ENCODE results near the gene UBE2D1. TPM values are rescaled to one million over a fixed set of nuclear protein-coding genes. Genes with fewer than 3 reads are reported as not detected.

The UBE2D1 gene
- total and polyA plus RNA-seq, 2 of the 13 experiments (the other 11 are each of a cell fraction or from before 2014, with no cell fraction given), result 6.2 to 13.8 TPM

DNA sequence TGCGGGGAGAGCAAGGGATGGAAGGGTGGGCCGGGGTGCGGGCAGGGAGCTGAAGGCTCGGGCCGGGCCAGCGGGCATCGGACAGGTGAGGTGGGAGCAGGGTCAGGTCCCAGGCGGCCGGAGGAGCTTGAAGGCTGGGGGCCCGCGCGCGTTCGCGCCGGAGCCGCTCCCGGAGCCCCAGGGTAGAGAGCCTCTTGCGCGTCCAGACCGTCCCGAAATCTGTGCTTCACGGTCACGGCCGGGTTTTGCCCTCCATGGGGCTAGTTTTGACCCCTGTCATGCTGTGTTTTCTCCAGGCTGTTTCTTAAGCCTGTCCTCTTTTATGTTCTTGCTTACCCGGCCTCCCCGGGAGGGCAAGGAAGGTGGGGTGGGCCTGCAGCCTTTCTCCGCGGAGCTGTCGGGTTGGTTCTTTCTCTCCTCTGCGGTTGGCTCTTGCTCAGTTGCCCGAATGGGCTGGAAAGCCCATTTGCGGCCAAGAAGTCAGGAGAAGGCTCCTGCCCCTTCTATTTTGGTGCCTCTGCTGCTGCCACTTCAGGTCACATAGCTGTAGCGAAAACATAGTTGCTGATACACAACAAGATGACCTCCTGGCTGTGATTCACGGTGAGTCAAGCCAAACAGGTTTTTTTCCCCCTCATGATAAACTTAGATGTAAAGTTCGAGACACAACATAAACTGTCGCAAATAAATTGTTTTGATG lies 650 bp downstream of the UBE2D1 start (continued):
- TF ChIP-seq, protein P1, sequence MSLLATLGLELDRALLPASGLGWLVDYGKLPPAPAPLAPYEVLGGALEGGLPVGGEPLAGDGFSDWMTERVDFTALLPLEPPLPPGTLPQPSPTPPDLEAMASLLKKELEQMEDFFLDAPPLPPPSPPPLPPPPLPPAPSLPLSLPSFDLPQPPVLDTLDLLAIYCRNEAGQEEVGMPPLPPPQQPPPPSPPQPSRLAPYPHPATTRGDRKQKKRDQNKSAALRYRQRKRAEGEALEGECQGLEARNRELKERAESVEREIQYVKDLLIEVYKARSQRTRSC (CRISPR knock-in tag; IDR thresholded peaks at IDR 0.05; ENCODE audit: low read depth), result no peak
- TF ChIP-seq EED (CRISPR knock-in tag; IDR thresholded peaks at IDR 0.05), result 0 out of 2 replicates have a peak, but pooled peaks have one; percentile 27
- TF ChIP-seq MLLT10 (CRISPR knock-in tag; IDR thresholded peaks at IDR 0.05), result no peak
- no peak for TF ChIP-seq KDM1A (CRISPR knock-in tag; IDR thresholded peaks at IDR 0.05)
- peak; percentile 84; the same call in 1 of the 2 replicates for TF ChIP-seq NFATC3 (CRISPR knock-in tag; IDR thresholded peaks at IDR 0.05)
- TF ChIP-seq, protein P2, sequence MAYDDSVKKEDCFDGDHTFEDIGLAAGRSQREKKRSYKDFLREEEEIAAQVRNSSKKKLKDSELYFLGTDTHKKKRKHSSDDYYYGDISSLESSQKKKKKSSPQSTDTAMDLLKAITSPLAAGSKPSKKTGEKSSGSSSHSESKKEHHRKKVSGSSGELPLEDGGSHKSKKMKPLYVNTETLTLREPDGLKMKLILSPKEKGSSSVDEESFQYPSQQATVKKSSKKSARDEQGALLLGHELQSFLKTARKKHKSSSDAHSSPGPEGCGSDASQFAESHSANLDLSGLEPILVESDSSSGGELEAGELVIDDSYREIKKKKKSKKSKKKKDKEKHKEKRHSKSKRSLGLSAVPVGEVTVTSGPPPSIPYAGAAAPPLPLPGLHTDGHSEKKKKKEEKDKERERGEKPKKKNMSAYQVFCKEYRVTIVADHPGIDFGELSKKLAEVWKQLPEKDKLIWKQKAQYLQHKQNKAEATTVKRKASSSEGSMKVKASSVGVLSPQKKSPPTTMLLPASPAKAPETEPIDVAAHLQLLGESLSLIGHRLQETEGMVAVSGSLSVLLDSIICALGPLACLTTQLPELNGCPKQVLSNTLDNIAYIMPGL (CRISPR knock-in tag; IDR thresholded peaks at IDR 0.05; ENCODE audit: borderline replicate concordance in 1 of 2, low read depth in 1 of 2), result peak in 1 of 2 experiments; percentile 78; a peak in 1 of 4 replicates
- 0 out of 2 replicates have a peak, but pooled peaks have one; percentile 40 for TF ChIP-seq TGIF2 (CRISPR knock-in tag; IDR thresholded peaks at IDR 0.05)
- TF ChIP-seq, protein P3, sequence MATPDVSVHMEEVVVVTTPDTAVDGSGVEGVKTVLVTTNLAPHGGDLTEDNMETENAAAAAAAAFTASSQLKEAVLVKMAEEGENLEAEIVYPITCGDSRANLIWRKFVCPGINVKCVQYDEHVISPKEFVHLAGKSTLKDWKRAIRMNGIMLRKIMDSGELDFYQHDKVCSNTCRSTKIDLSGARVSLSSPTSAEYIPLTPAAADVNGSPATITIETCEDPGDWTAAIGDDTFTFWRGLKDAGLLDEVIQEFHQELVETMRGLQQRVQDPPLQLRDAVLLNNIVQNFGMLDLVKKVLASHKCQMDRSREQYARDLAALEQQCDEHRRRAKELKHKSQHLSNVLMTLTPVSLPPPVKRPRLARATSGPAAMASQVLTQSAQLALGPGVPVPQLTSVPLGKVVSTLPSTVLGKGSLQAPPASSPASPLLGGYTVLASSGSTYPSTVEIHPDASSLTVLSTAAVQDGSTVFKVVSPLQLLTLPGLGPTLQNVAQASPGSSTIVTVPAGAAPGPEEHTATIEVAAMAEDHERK (CRISPR knock-in tag; IDR thresholded peaks at IDR 0.05; ENCODE audit: low read depth), result no peak
- no peak for TF ChIP-seq ZNF552 (CRISPR knock-in tag; IDR thresholded peaks at IDR 0.05; ENCODE audit: borderline replicate concordance)
- TF ChIP-seq ZNF549 (CRISPR knock-in tag; IDR thresholded peaks at IDR 0.05), result no peak
- no peak for TF ChIP-seq TBX2 (CRISPR knock-in tag; IDR thresholded peaks at IDR 0.05; ENCODE audit: borderline replicate concordance)
- no peak for TF ChIP-seq MED13 (CRISPR knock-in tag; IDR thresholded peaks at IDR 0.05)
- TF ChIP-seq ZSCAN9 (CRISPR knock-in tag; IDR thresholded peaks at IDR 0.05; ENCODE audit: borderline replicate concordance), result no peak
- TF ChIP-seq ADNP (CRISPR knock-in tag; IDR thresholded peaks at IDR 0.05), result no peak
- TF ChIP-seq, protein P4, sequence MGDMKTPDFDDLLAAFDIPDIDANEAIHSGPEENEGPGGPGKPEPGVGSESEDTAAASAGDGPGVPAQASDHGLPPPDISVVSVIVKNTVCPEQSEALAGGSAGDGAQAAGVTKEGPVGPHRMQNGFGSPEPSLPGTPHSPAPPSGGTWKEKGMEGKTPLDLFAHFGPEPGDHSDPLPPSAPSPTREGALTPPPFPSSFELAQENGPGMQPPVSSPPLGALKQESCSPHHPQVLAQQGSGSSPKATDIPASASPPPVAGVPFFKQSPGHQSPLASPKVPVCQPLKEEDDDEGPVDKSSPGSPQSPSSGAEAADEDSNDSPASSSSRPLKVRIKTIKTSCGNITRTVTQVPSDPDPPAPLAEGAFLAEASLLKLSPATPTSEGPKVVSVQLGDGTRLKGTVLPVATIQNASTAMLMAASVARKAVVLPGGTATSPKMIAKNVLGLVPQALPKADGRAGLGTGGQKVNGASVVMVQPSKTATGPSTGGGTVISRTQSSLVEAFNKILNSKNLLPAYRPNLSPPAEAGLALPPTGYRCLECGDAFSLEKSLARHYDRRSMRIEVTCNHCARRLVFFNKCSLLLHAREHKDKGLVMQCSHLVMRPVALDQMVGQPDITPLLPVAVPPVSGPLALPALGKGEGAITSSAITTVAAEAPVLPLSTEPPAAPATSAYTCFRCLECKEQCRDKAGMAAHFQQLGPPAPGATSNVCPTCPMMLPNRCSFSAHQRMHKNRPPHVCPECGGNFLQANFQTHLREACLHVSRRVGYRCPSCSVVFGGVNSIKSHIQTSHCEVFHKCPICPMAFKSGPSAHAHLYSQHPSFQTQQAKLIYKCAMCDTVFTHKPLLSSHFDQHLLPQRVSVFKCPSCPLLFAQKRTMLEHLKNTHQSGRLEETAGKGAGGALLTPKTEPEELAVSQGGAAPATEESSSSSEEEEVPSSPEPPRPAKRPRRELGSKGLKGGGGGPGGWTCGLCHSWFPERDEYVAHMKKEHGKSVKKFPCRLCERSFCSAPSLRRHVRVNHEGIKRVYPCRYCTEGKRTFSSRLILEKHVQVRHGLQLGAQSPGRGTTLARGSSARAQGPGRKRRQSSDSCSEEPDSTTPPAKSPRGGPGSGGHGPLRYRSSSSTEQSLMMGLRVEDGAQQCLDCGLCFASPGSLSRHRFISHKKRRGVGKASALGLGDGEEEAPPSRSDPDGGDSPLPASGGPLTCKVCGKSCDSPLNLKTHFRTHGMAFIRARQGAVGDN (CRISPR knock-in tag; IDR thresholded peaks at IDR 0.05), result peak; percentile 74; the same call in 1 of the 2 replicates
- TF ChIP-seq, protein P5, sequence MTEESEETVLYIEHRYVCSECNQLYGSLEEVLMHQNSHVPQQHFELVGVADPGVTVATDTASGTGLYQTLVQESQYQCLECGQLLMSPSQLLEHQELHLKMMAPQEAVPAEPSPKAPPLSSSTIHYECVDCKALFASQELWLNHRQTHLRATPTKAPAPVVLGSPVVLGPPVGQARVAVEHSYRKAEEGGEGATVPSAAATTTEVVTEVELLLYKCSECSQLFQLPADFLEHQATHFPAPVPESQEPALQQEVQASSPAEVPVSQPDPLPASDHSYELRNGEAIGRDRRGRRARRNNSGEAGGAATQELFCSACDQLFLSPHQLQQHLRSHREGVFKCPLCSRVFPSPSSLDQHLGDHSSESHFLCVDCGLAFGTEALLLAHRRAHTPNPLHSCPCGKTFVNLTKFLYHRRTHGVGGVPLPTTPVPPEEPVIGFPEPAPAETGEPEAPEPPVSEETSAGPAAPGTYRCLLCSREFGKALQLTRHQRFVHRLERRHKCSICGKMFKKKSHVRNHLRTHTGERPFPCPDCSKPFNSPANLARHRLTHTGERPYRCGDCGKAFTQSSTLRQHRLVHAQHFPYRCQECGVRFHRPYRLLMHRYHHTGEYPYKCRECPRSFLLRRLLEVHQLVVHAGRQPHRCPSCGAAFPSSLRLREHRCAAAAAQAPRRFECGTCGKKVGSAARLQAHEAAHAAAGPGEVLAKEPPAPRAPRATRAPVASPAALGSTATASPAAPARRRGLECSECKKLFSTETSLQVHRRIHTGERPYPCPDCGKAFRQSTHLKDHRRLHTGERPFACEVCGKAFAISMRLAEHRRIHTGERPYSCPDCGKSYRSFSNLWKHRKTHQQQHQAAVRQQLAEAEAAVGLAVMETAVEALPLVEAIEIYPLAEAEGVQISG (CRISPR knock-in tag; IDR thresholded peaks at IDR 0.05), result no peak
- peak; percentile 26 for TF ChIP-seq PTBP1 (IDR thresholded peaks at IDR 0.05; ENCODE audit: low read depth, low read length, poor library complexity, severe bottlenecking)
- TF ChIP-seq ZFX (CRISPR knock-in tag; IDR thresholded peaks at IDR 0.05; ENCODE audit: low read depth), result peak; percentile 70

Data from HepG2 (cell line).